Fibroblast of peridontal ligament (primary cell): ENCODE measurements around the gene KLRF2.
"Not testable (repeated sequence)": the region's sequence is repeated elsewhere in the genome, so short reads cannot be mapped to it uniquely, and the experiment has no call there.

Experiments
- DNase-seq: peaks from one replicate; pipeline ENCODE4 v3.0.0-alpha.2; 2010; ENCODE audit errors: extremely low read depth

Gene KLRF2, protein sequence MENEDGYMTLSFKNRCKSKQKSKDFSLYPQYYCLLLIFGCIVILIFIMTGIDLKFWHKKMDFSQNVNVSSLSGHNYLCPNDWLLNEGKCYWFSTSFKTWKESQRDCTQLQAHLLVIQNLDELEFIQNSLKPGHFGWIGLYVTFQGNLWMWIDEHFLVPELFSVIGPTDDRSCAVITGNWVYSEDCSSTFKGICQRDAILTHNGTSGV

GRCh38 chr12:9881246-9881645 is at the start of gene KLRF2:
Gene KLRF2 (plus strand): TSS chr12:9881489. CDS start chr12:9881596, 107 bp downstream.
- no peak for DNase-seq

DNA sequence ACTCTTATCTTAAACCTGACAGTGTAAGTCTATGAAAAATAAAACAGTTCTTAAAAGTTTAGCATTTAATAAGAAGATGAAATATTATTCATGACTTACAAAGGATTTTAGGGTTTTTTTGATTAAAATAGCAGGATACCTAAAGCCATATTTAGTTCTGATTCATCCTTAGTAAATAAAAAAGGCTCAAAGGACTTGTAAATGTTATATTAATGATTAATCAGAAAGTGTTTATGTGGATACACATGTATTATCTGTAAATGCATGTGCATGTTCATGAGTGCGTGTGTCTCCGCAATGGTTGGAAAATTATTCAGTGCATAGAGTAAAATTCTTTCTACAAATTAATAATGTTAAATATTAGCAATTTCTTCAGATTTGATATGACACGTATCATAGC is 49.6 kb upstream of the KLRF2 start:
- no peak for DNase-seq

GRCh38 chr12:9843407-9843806 is 37.9 kb upstream of the KLRF2 start:
- no peak for DNase-seq

GRCh38 chr12:9848899-9849298 is 32.4 kb upstream of the KLRF2 start:
- no peak for DNase-seq

DNA sequence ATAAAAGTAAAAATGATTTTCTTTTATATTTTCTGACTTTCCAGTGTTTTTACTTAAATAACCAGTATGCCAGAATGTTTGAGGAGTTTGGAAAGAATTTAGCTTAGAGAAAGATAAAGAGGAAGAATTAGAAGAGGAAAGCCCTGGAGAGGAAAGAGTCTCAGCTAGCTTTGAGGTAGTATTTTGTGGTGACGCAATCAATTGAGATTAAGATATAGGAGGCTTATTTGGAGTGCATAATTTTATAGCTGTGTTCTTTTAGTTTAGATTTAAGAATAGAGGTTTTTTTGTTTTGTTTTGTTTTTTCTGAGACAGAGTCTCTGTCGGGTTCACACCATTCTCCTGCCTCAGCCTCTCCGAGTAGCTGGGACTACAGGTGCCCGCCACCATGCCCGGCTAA is 30.2 kb upstream of the KLRF2 start:
- no peak for DNase-seq

GRCh38 chr12:9851927-9852326 is 29.4 kb upstream of the KLRF2 start:
- no peak for DNase-seq

DNA sequence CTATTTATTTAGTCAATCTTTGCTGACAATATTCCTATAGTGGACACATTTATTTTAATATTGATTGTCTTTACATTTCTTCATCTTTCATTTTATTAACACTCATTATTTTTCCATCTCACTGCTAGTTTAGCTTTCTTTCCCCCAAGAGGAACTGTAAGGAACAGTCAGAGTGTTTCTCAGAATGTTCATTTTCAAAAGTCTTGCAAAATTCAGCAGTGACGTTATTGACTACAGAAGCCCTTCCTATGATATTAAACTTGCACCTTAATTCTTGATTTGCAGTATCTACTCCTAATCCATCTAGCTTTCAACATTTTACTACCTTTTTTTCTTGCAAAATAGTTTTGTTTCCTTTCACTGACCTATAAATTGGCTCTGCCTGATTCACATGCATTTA is 25.1 kb upstream of the KLRF2 start:
- no peak for DNase-seq

GRCh38 chr12:9856894-9857293 is 24.4 kb upstream of the KLRF2 start:
- DNase-seq = no peak

DNA sequence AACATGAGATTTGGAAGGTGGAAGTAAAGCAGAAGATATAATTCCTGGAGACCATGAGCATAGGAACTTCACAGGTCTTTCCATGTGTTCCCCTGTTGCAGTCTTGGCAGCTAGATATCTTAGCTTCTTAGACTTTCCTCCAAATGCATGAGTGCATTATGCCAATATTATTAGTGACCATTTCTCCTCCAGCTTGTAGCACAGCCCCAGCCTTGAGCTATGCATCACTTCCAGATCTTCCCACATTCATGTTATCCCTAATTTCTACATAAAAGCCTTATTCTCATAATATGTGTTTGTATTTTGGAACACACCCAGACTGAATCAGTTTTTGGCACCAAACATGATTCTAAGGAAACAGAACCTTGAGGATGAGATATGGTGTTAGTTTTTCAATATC is 23.2 kb upstream of the KLRF2 start:
- no peak for DNase-seq

DNA sequence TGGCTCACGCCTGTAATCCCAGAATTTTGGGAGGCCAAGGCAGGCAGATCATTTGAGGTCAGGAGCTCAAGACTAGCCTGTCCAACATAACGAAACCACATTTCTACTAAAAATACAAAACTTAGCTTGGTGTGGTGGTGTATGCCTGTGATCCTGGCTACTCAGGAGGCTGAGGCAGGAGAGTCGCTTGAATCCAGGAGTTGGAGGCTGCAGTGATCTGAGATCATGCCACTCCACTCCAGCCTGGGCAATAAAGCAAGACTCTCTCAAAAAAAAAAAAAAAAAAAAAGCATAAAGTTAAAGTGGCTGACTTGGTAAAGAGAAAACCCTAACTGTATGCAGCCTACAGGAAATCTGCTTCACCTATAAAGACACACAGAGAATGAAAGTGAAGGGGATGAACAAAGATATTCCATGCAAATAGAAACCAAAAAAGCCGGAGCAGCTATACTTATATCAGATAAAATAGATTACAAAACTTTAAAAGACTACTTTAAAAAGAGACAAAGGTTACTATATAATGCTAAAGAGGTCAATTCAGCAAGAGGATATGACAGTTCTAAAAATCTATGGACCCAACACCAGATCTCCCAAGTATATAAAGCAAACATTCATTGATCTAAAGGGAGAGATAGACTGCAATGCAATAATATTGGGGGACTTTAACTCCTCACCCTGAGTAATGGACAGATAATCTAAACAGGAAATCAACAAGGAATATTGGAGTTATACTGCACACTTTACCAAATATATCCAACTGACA is 16.2 kb upstream of the KLRF2 start:
- no peak for DNase-seq

- DNase-seq = no peak
Observed at GRCh38 chr12:9866860-9867269, 14.4 kb upstream of the KLRF2 start.

GRCh38 chr12:9867531-9867930 is 13.8 kb upstream of the KLRF2 start:
- DNase-seq = no peak

- DNase-seq = peak; percentile 18
Observed at GRCh38 chr12:9868311-9868801, 12.9 kb upstream of the KLRF2 start.

DNA sequence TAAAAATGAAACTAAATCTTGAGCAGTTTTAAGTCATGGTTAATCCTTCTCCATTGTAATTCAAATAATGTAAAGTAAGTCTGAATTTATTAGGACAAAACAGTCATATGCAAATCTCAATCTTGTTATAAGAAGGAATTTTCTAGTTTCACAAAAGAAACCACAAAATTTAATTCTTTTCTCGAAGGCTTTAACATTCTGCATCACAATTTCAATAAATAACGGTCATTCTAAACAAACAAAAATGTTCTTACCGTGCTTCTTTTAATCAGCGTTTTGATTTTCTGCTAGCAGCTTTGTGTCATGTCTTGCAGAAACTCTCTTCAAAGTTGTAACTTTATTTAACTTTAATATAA is 12.4 kb upstream of the KLRF2 start:
- DNase-seq = no peak

DNA sequence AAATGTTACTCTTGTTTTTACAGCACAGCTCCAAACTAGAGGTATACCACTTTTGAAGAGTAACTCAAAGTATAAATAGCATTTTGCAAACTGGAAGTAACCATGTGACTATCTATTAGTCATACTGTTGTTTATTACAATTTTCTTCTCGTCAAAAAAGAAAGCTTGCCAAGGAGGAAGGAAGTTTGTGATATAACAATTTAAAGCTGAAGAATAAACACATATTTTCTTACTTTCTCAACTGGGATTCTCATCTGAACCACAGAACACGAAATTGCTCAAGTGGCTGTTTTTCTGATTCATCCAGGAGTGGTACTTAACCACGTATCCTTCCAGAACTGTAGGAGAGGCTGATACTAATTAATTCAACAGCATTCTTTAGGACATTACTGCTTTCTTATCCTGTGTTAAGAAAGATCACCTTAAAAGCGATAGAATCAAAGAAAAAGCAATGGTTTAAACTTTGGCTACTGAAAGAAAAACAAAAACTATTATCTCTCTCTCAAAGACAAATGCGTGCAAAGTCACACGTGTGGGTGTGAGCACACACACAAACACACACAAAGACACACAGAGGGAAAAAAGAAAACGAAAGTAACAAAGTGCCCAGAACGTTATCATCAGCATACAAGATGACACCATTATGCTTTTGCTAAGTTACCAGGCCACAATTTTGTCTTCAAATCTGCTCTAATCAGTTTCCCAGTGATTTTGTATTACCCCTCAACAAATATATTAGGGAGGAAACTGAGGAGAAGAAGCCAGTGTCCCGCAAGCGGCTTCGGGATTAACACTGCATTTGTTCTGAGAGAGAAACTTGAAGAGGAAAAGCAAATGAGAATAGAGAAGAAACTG is 11.8 kb upstream of the KLRF2 start, which contains the start of gene CLEC2B:
CLEC2B (minus strand) TSS at position 48 of the 855 bp plus-strand sequence.
- peak; percentile 79 for DNase-seq

DNA sequence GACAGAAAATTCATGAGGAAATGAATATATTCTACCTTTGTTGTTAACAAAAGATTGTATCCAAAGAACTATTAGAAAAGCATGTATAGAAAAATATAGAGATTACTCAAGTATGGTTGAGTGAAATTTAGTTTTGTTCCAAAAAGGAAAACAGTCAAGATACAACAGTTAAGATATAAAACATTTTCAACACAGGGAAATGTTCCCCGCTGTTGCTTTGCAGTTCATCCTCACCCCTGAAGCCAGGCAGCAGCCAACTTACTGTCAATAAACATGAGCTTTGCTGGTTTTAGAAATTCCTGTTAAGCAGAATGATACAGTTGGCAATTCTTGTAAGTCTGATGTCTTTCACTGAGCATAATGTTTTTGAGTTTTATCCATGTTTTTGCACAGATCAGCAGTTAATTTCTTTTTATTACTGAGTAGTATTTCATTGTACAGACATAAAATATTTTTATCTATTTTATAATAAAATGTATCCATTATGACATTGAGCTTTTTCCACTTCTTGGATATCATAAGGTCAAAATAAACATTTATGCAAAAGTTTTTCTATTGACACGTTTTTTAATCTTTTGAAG is 10.9 kb upstream of the KLRF2 start:
- DNase-seq = peak; percentile 18

DNA sequence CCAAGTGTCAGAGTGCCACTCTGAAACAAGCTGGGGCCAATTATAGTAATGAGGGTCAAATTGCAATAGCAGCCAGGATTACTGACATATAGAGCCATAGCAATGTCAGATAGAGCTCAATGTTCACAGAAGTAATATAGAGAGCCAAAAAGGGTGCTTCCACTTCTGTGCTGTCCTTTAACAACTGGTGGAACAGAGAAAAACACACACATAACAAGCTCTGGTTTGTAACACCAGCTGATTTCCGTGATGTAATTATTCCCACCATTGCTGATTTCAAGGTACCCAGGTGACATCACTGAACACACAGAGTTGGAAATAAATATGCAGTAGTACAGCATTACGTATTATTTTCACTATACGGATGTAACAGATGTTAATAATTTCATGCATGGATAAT is 9.1 kb upstream of the KLRF2 start:
- no peak for DNase-seq

DNA sequence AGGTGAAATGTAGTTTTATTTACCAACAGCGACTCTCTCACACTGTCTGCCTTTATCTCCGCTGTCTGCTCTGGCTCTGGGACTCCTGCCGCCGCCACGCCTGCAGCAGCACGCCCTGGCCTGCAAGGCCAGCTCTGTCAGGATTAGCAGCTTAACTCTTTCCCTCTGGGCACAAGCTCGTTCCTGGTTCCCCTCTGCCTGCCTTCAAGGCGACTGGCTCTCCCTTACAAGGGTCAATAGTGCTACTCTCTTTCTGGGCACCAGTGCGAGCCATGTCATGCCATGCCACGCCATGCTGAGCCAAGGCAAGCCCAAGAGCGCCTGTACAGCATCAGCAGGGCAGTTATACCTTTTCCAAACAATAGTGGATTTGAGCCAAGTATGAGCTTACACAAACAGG is 8.5 kb upstream of the KLRF2 start:
- no peak for DNase-seq

DNA sequence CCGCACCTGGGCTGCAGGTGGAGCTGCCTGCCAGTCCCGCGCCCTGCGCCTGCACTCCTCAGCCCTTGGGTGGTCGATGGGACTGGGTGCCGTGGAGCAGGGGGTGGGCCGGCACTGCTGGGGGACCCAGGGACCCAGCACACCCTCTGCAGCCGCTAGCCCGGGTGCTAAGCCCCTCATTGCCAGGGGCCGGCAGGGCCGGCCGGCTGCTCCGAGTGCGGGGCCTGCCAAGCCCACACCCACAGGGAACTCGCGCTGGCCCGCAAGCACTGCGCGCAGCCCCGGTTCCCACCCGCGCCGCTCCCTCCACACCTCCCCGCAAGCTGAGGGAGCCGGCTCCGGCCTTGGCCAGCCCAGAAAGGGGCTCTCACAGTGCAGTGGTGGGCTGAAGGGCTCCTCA is 5.2 kb upstream of the KLRF2 start:
- not testable (repeated sequence) for DNase-seq

GRCh38 chr12:9880532-9881078 is 684 bp upstream of the KLRF2 start:
- DNase-seq = no peak

- no peak for DNase-seq
Observed at GRCh38 chr12:9881988-9882387, 699 bp downstream of the KLRF2 start.

GRCh38 chr12:9883175-9883574 is 1.9 kb downstream of the KLRF2 start:
- DNase-seq = no peak
